ENCODE measurements around the gene RALGAPB. TPM values are rescaled to one million over a fixed set of nuclear protein-coding genes. Genes with fewer than 3 reads are reported as not detected.

RALGAPB gene
- total RNA-seq, 4 donors from 2014 or later, result 22.7 to 67.0 (median 56.7) TPM

DNA sequence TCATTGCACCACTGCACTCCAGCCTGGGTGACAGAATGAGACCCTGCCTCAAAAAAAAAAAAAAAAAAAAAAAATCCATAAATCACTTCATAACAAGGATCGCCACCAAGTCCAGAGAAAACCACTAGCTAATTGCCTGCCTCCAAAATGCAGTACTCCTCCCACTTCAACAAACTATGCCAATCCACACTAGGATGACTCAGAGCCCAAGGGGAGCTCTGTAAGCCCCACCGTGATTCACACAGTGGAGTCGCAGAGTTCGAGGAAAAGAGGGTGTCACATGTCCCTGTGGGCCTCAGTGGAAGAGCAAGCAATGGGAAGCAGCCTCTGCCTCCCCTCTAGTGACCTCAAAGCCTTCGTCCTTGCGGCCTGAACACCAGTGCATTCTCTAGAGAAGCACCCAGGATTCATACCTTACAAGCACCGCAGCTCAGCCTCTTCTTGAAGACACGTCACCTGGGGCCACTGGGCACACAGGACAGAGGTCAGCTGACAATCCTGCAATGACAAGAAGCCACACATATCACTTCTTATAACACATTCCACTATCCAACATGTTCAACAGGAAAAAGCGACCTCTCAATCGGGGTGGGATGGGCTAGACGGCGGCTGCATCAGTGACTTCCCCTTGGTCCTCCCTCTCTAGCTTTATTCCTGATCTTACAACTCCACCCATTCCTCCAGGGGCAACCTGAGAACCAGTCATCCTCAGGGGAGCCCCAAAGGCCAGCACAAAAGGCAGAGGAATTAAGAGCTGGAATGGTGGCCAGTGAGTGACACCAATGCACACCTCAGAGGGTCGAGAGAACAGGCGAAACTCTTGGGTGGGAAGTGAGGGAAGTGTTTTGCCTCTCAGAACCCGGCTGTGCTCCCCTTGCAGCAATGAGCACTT is 46.4 kb upstream of the RALGAPB start:
- Histone ChIP-seq H3K27ac (no peak overlapping the region), H3K36me3 (peaks cover 0 to 74% (median 31%) of the 10 kb centered on the region in 4 donors), H3K27me3 (no peaks in the 10 kb centered on the region), H3K4me1 (no peaks in the 10 kb centered on the region), H3K9me3 (no peaks in the 10 kb centered on the region), H3K4me3 (no peak overlapping the region)
- intact Hi-C loops (cut with DNase I; ENCODE audit: low total_unique reads) (no loop called here), in situ Hi-C loops (cut with MboI; ENCODE audit: low pct_ligation_motif_present in 1 of 4, low pct_unique_long_range_greater_than_20kb in 1 of 4, low sequenced_read_pairs in 3 of 4) (no loop called here)
- DNase-seq, result no peak
- 78% methylated on average over 15 of the region's 15 CpGs; no CpG with 5 or more reads in 1 of the 2 donors for WGBS, 2 donors (ENCODE audit: low coverage in 1 of 2)
- TF ChIP-seq, protein P1, sequence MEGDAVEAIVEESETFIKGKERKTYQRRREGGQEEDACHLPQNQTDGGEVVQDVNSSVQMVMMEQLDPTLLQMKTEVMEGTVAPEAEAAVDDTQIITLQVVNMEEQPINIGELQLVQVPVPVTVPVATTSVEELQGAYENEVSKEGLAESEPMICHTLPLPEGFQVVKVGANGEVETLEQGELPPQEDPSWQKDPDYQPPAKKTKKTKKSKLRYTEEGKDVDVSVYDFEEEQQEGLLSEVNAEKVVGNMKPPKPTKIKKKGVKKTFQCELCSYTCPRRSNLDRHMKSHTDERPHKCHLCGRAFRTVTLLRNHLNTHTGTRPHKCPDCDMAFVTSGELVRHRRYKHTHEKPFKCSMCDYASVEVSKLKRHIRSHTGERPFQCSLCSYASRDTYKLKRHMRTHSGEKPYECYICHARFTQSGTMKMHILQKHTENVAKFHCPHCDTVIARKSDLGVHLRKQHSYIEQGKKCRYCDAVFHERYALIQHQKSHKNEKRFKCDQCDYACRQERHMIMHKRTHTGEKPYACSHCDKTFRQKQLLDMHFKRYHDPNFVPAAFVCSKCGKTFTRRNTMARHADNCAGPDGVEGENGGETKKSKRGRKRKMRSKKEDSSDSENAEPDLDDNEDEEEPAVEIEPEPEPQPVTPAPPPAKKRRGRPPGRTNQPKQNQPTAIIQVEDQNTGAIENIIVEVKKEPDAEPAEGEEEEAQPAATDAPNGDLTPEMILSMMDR (IDR thresholded peaks at IDR 0.05), result no peak
- TF ChIP-seq EP300 (IDR thresholded peaks at IDR 0.05; ENCODE audit: low read depth) (no peak), POLR2A (IDR thresholded peaks at IDR 0.05) (no peak), POLR2AphosphoS5 (IDR thresholded peaks at IDR 0.05) (no peak)

GRCh38 chr20:38427655-38428023 is 45.0 kb upstream of the RALGAPB start:
- H3K9me3 ChIP-seq, result no peaks in the 10 kb centered on the region
- intact Hi-C loops (cut with DNase I; ENCODE audit: low total_unique reads) (no loop called here), in situ Hi-C loops (cut with MboI; ENCODE audit: low pct_ligation_motif_present in 1 of 4, low pct_unique_long_range_greater_than_20kb in 1 of 4, low sequenced_read_pairs in 3 of 4) (no loop called here)
- DNase-seq, result no peak
- H3K4me1 ChIP-seq, result no peaks in the 10 kb centered on the region
- no peak overlapping the region for H3K4me3 ChIP-seq
- H3K27me3 ChIP-seq, result no peaks in the 10 kb centered on the region
- 85% methylated on average over 5 of the region's 5 CpGs; no CpG with 5 or more reads in 1 of the 2 donors for WGBS, 2 donors (ENCODE audit: low coverage in 1 of 2)
- TF ChIP-seq POLR2AphosphoS5 (IDR thresholded peaks at IDR 0.05), result no peak
- no peak for TF ChIP-seq POLR2A (IDR thresholded peaks at IDR 0.05)
- no peak overlapping the region for H3K27ac ChIP-seq
- H3K36me3 ChIP-seq, result peaks cover 0 to 74% (median 33%) of the 10 kb centered on the region in 4 donors

DNA sequence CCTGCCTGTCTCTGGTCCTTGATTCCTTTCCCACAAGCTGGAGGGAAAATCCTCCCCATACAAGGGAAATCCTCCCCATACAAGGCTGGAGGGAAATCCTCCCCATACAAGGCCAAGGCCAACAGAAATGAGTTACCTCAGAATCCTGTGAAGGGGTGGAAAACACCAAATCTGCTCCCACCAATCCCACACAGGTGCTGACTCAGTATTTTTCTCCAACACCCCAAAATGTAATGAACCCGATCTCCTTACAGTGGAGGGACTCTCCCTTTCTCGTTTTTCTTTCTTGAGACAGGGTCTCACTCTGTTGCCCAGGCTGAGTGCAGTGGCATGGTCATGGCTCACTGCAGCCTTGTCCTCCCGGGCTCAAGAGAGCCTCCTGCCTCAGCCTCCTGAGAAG is 43.8 kb upstream of the RALGAPB start:
- intact Hi-C loops (cut with DNase I; ENCODE audit: low total_unique reads), result no loop called here
- WGBS, 2 donors (ENCODE audit: low coverage in 1 of 2), result 87 to 90% methylated on average over 2 to 3 of the region's 3 CpGs
- peaks cover 0 to 69% (median 33%) of the 10 kb centered on the region in 4 donors for H3K36me3 ChIP-seq

DNA sequence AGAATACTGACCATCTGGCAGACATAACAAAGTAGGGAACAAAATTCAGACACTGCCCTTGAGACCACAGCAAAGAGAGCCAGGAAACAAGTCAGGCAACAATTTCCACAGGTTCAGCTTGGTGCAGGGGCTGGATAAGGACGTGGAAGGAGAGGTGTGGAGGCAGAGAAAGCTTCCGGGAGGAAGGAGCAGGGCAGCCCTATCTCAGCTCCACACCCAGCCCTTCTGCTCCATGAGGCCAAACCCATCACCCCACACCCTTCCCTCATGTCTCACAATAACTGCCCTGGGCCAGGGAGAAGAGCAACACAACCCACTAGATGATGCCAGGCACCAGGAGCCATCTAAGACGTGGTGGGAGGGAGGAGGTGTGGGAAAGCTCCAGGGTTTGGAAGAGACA is 43.3 kb upstream of the RALGAPB start:
- intact Hi-C loops (cut with DNase I; ENCODE audit: low total_unique reads), result no loop called here
- WGBS, 2 donors (ENCODE audit: low coverage in 1 of 2), result 90% methylated on average over 3 of the region's 3 CpGs; no CpG with 5 or more reads in 1 of the 2 donors

More for the DNA sequence above, 43.8 kb upstream of the RALGAPB start:
- DNase-seq, result no peak
- Histone ChIP-seq H3K4me1 (peaks cover 2 to 7% (median 4%) of the 10 kb centered on the region in 4 donors), H3K27ac (no peak overlapping the region), H3K27me3 (no peaks in the 10 kb centered on the region), H3K4me3 (no peak overlapping the region), H3K9me3 (no peaks in the 10 kb centered on the region)
- TF ChIP-seq, protein P1 (IDR thresholded peaks at IDR 0.05), result no peak
- in situ Hi-C loops (cut with MboI; ENCODE audit: low pct_ligation_motif_present in 1 of 4, low pct_unique_long_range_greater_than_20kb in 1 of 4, low sequenced_read_pairs in 3 of 4), result no loop called here

More for the DNA sequence above, 43.3 kb upstream of the RALGAPB start:
- no peak overlapping the region for H3K4me3 ChIP-seq
- peaks cover 0 to 66% (median 32%) of the 10 kb centered on the region in 4 donors for H3K36me3 ChIP-seq
- H3K9me3 ChIP-seq, result no peaks in the 10 kb centered on the region
- in situ Hi-C loops (cut with MboI; ENCODE audit: low pct_ligation_motif_present in 1 of 4, low pct_unique_long_range_greater_than_20kb in 1 of 4, low sequenced_read_pairs in 3 of 4), result no loop called here
- no peak for DNase-seq
- no peak overlapping the region for H3K27ac ChIP-seq
- TF ChIP-seq POLR2A (IDR thresholded peaks at IDR 0.05) (no peak), EP300 (IDR thresholded peaks at IDR 0.05; ENCODE audit: low read depth) (no peak), POLR2AphosphoS5 (IDR thresholded peaks at IDR 0.05) (no peak)
- TF ChIP-seq, protein P1 (IDR thresholded peaks at IDR 0.05), result no peak
- no peaks in the 10 kb centered on the region for H3K27me3 ChIP-seq
- H3K4me1 ChIP-seq, result peaks cover 5 to 12% (median 9%) of the 10 kb centered on the region in 4 donors
